Stimulated activated CD4-positive, alpha-beta T cell treated with anti-CD3 and anti-CD28 coated beads, Interleukin-12 subunit alpha, Interleukin-12 subunit beta, amount 100 ng/mL, for 48 hours (primary cell): Measurements from ENCODE around the gene TRAPPC2.

Source experiments
- DNase-seq, 3 donors: peaks; one replicate each; pipeline ENCODE4 v3.0.0-alpha.2; 2020; ENCODE audit warnings: low read depth in 2 of 3, low spot score in 1 of 3

TRAPPC2 gene

GRCh38 chrX:13734278-13735172, at the start of gene TRAPPC2, which contains the start of gene OFD1:
Gene TRAPPC2, minus strand, starts transcription at chrX:13734620. Its CDS starts 14,657 bp downstream, at chrX:13719963.
Gene OFD1, plus strand, starts transcription at chrX:13734748. Its CDS starts 324 bp downstream, at chrX:13735072.
- peak; percentile 77 to 90 (median 80) for DNase-seq

- no peak for DNase-seq
These were observed 46.5 kb upstream of the TRAPPC2 start for GRCh38 chrX:13780868-13781427.

DNA sequence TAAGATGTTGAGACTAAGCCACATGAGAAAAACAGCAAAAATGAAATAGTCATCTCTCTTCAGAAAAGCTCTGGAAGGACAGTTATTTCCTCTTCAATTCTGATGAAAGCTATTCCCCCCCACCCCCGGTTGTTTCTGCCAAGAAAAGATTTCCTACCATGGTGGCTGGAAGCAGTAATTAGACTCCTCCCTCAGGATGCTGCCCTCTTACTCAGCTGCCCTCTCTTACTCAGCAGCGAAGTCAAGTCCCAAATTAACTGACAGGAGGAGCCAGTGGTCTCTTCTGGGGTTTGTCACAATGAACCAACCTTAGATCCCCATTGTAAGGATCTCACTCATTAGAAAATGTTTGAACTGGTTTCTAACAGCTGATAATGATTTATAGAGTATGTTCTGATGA, 44.5 kb upstream of the TRAPPC2 start:
- DNase-seq = no peak

- DNase-seq = no peak
These were observed 42.0 kb upstream of the TRAPPC2 start for GRCh38 chrX:13776387-13776786.

GRCh38 chrX:13775837-13776236, 41.4 kb upstream of the TRAPPC2 start:
- DNase-seq = no peak

GRCh38 chrX:13774696-13775095, 40.3 kb upstream of the TRAPPC2 start:
- no peak for DNase-seq

DNA sequence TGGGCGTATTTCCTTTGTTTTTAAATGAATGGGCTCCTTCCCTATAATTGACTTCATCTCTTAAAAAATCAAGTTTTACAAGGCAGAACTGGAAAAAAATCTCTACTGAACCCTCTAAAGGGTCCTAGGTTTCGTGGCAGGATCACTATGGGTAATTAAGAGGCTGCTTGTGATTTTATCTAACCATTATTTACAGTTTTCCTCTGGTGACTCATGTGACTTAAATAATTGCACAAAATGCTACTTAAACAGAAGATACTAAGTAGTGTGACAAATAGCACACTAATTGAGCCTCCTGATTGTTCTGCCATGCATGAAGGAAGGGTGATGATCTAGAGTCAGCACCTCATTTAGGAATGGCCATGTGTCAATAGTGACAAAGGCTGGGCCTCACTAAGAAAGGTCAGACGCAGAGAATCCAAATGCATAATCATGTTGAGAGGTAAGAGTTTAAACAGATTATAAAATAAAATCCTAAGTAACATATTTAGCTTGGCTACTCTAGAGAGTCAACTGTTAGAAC, 35.7 kb upstream of the TRAPPC2 start:
- DNase-seq = no peak

DNA sequence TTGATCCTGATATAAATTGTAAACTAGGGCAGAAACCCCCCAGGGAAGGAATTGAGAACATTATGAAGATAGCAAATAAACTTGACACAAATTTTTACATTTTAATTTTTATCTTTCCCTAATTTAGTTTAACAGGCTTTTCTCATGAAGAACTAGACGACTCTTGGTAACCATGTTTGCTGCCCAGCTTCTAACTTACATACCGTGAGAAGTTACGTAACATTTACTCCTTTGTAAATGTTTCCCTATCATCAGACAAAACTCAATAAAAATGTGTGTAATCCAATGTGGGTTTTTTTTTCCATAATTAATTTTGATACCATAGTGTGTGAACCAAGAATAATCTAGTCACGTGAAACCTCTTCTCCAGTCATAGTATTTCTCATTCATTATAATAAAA, 34.5 kb upstream of the TRAPPC2 start:
- no peak for DNase-seq

GRCh38 chrX:13764765-13765164, 30.3 kb upstream of the TRAPPC2 start:
- no peak for DNase-seq

- DNase-seq = no peak
These were observed 29.9 kb upstream of the TRAPPC2 start for GRCh38 chrX:13764281-13764680.

GRCh38 chrX:13763489-13763888, 29.1 kb upstream of the TRAPPC2 start:
- no peak for DNase-seq

DNA sequence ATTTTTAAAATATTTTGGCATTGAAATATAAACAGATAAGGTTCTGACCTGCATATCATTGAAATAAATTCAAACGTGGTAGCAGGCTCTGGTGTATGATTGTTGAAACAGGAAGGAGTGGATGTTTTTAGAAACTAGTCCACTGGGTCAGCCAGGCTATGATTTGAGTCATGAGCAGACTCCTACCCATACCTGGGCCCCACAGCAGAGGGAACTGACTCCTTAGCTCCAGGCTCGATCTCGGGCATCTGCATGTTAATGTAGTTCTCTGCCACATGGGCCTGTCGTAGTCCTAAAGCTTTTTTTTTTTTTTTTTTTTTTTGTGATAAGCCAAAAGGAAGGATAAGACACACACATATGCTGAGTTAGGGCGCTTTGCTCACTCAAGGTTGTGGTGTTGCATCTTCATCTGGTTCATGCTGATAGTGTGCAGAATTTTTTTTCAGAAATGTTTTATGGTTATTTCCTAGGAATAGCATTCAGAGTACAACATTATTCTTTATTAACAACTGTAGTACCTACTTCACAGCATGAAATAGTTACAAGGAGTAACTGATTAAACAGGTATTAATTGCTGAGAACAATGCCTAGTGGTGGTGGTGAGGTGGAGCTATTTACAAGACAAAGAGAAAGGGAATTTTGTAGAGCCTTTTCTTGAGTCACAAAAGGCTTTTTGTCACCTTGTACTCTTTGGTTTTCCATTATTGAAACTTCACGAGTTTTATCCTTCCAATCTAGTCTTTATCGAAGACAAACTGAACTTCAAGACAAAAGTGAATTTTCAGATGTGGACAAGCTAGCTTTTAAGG, 27.4 kb upstream of the TRAPPC2 start:
- no peak for DNase-seq

DNA sequence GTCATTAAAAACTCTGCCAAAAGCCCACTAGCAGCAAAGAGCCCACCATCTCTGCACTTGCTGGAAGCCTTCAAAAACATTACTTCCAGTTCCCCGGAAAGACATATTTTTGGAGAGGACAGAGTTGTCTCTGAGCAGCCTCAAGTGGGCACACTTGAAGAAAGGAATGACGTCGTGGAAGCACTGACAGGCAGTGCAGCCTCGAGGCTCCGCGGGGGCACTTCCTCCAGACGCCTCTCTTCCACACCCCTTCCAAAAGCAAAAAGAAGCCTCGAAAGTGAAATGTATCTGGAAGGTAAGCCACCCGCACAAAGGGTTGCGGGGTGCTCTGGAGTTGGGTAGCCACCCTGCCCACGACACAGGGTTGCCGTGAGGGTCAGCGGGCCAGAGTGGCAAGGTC, 26.0 kb upstream of the TRAPPC2 start:
- no peak for DNase-seq

DNA sequence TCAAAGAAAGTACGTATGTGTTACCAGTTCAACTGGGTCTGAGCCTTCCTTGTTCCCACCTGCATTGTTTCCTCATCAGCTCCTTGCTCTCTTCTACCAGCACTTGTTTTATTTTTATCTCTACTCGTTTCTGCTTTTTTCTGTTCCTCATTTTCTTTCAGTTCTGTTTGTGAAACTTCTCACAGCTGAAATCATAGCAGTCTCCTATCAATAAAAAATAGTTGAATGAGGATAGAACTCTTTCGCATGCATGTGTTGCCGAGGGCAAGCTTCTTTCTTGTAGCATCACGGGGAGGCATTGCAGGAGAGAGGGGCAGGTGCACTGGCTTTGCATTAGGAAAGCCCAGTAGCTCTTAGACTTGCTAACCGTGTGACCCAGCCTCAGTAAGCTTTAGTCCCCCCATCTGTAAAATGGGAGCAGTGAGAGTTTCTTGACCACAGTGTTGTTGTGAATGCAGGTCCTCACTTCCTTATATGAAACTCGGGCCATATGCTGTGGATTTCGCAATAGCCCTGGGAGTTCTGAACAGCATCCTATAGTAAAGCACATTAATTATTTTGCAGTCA, 24.8 kb upstream of the TRAPPC2 start:
- no peak for DNase-seq

GRCh38 chrX:13756381-13756780, 22.0 kb upstream of the TRAPPC2 start:
- no peak for DNase-seq

DNA sequence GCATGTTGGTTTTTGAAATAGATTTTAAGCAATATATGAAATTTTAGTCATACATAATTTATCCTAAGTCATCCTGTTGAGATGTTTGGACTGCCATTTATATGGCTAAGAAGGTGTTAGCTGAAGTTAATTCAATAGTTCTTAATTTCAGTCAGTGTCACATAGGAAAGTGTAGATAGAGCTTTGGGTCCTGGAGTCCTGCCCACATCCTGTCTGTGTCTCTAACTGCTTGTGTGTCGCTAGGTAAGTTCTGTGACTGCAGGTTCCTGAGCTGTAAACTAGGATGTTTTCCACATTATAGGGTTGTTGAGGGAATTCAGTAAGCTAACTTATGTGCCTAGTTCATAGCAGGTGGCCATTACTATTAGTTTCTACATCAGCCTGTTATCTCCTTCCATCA, 20.8 kb upstream of the TRAPPC2 start:
- DNase-seq = no peak

DNA sequence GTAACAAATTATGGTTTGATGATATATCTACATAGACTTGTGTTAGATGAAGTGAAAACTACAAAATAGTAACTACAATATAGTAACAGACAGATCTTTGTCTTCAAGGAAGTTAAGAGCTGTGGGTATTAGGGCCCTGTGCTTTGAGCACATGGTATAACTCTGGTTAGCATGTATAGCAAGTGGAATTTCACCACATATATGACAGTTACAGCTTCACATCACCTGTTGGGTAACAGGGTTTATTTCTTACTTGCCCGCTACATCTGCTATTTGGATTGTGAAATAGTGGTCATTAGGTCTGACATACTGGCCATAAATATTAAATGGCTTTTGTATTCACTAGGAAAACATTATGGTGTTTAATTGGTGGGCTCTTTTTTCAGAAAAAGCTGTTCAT, 20.3 kb upstream of the TRAPPC2 start:
- DNase-seq = no peak

DNA sequence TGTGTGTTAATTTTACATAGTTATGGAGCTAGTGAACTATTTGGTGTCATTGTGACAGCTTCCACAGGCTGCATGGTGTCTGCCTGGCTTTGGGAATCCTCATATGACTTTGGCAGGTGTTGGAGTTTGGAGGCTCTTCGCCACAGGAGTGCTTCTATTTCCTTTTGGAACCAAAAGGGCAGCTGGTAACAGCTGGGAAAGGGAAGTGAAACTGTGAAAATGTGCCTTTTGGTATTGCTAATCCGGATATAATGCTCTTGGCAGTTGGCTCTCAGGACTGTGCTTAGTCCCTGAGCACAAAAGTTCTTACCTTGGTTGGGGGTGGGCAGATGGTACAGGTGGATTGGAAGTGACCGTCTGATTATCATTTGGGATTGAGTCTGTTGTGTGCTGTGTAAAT, 18.2 kb upstream of the TRAPPC2 start:
- DNase-seq = no peak

DNA sequence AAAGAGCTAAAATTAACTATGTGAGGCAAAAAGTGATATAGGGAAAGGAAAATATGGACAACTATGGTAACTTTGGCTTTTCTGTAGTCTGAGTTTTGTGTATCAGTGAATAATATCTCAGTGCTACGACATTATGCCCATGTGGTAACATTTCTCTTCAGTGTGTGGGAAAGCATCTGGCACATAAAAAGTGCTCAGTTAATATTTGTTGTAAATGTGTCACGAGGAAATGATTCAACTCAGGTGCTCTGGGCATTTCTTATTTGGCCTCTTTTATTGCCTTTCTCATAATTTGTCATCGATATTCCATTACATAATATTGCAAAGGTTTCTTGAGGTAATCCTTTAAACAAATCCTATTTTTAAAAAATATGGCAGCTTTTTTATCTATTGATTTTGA, 17.7 kb upstream of the TRAPPC2 start:
- no peak for DNase-seq

DNA sequence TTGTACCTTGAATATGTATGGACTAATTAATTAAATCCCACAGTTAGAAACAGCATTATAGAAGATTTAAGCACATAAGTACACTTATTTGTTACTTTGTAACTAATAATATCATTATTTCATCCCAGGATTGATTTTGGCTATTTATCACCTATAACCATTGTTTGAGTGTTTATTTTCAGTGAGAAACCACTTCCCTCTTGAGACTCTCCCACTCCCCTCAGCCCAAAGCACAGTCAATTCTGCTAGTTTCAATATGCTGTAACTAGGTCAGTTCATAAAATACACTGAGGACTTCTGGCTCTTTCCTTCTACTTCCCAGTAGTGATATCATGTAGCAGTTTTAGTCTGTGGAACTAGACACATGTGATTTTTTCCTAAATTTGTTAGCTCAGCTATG, 16.4 kb upstream of the TRAPPC2 start:
- no peak for DNase-seq

DNA sequence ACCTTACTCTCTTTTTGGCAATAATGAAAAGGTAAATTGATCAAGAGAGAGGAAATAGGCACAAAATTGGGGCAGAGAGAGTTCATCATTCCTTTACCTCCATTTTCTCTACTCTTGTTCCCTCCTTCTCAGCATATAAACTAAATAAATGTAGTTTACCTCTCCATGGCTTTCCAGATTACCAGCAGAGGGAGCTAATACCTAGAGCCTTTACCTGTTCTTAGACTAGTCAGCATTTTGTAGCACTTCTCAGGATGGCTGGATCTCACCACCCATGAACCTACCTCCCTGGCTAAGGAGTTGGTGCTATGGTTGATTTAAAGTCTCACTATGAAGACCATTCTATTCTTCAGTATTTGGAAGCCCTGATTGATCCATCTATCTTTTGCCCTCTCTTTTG, 15.8 kb upstream of the TRAPPC2 start:
- DNase-seq = no peak
